Prostate gland (tissue), 2 donors: Measurements from ENCODE around the gene FANCI. TPM values are rescaled to one million over a fixed set of nuclear protein-coding genes. Genes with fewer than 3 reads are reported as not detected.
A peak's percentile ranks its signal among the peaks of the same experiment; 100 is the strongest.

Experiments
- DNase-seq: peaks from one replicate; pipeline ENCODE4 v3.0.0-alpha.2; 2019; ENCODE audit warnings: low spot score
- H3K27ac ChIP-seq, 2 donors: fragments of 200-600 bp; sonication (generic); 2 replicates each; pipeline ENCODE4 v1.5.1; 2017 to 2019
- H3K27me3 ChIP-seq: fragments of 200-600 bp; sonication (generic); replicated peaks from 2 replicates; pipeline ENCODE4 v1.5.1; 2019; ENCODE audit not compliant: insufficient read depth
- H3K36me3 ChIP-seq, 2 donors: fragments of 200-600 bp; sonication (generic); 1 replicate in 1 of 2; 2 replicates in 1 of 2; pipeline versions ENCODE4 v1.5.1 to v1.8.1; 2017 to 2019
- H3K4me1 ChIP-seq: fragments of 200-600 bp; sonication (generic); replicated peaks from 2 replicates; pipeline ENCODE4 v1.5.1; 2019
- H3K4me3 ChIP-seq, 2 donors: fragments of 200-600 bp; sonication (generic); 2 replicates each; pipeline ENCODE4 v1.5.1; 2017 to 2019
- H3K9me3 ChIP-seq: fragments of 200-600 bp; sonication (generic); 2 replicates; pipeline ENCODE4 v1.5.1; 2017
- CTCF ChIP-seq, 4 experiments: fragments of 200-600 bp in 2 of 4; fragments of 450-650 bp in 2 of 4; sonication (generic) in 2 of 4; IDR thresholded peaks; 1 replicate in 3 of 4; 2 replicates in 1 of 4; pipeline ENCODE4 v1.5.1; 2016 to 2019; ENCODE audit warnings: antibody characterized with exemption in 4 of 4, mild to moderate bottlenecking in 2 of 4, moderate library complexity in 2 of 4
- POLR2A ChIP-seq: fragments of 450-650 bp; IDR thresholded peaks from one replicate; pipeline ENCODE4 v1.6.1; 2016; ENCODE audit warnings: antibody characterized with exemption, mild to moderate bottlenecking
- POLR2AphosphoS5 ChIP-seq: sonication (generic); formaldehyde crosslinking; IDR thresholded peaks from one replicate; pipeline ENCODE4 v1.6.1; 2017; ENCODE audit warnings: antibody characterized with exemption
- WGBS: methylation state at CpG from one replicate; pipeline ENCODE4 v1.1.5; 2018; 5-methylcytosine and 5-hydroxymethylcytosine counted together
- intact Hi-C: fragments of 100-400 bp; cut with DNase I; formaldehyde crosslinking; loops from one replicate; pipeline ENCODE4 v1.14.2; 2022
- total RNA-seq, 2 donors: library from RNA; depleted of rRNA; stranded (reverse); fragments of >200 nt; gene quantifications; one replicate each; pipeline ENCODE4 v1.1.0, GENCODE V29; 2016

FANCI gene
- total RNA-seq, 2 donors from 2014 or later: 7.8 to 22.7 TPM

GRCh38 chr15:89196994-89197393, 46.8 kb upstream of the FANCI start:
- TF ChIP-seq POLR2AphosphoS5 (no peak), POLR2A (no peak), CTCF (IDR thresholded peaks at IDR 0.05) (no peak)
- peak overlapping the region; percentile 6 to 34 for H3K27ac ChIP-seq
- peaks cover 0 to 4% of the 10 kb centered on the region in 2 donors for H3K36me3 ChIP-seq
- H3K4me3 ChIP-seq: no peak overlapping the region
- 26% methylated on average over 7 of the region's 7 CpGs for WGBS
- DNase-seq: no peak
- H3K9me3 ChIP-seq: no peaks in the 10 kb centered on the region
- intact Hi-C loops: no loop called here
- H3K4me1 ChIP-seq: peaks cover 6% of the 10 kb centered on the region
- H3K27me3 ChIP-seq: no peaks in the 10 kb centered on the region

GRCh38 chr15:89197503-89197971, 46.2 kb upstream of the FANCI start:
- 18% methylated on average over 4 of the region's 4 CpGs for WGBS
- Histone ChIP-seq H3K27ac (peak overlapping the region; percentile 6 to 34), H3K27me3 (no peaks in the 10 kb centered on the region), H3K36me3 (peaks cover 0 to 4% of the 10 kb centered on the region in 2 donors), H3K4me1 (peaks cover 6% of the 10 kb centered on the region), H3K9me3 (no peaks in the 10 kb centered on the region), H3K4me3 (no peak overlapping the region)
- TF ChIP-seq CTCF (IDR thresholded peaks at IDR 0.05) (no peak), POLR2AphosphoS5 (peak; percentile 48)
- DNase-seq: peak; percentile 66
- intact Hi-C loops: no loop called here

GRCh38 chr15:89198196-89198595, 45.6 kb upstream of the FANCI start:
- 65% methylated on average over 2 of the region's 2 CpGs for WGBS
- Histone ChIP-seq H3K27ac (no peak overlapping the region), H3K4me1 (peaks cover 6% of the 10 kb centered on the region), H3K9me3 (no peaks in the 10 kb centered on the region), H3K36me3 (peaks cover 0 to 3% of the 10 kb centered on the region in 2 donors), H3K27me3 (no peaks in the 10 kb centered on the region), H3K4me3 (no peak overlapping the region)
- intact Hi-C loops: no loop called here
- no peak for TF ChIP-seq CTCF (IDR thresholded peaks at IDR 0.05)
- no peak for TF ChIP-seq POLR2AphosphoS5
- no peak for TF ChIP-seq POLR2A
- no peak for DNase-seq

- Histone ChIP-seq H3K27ac (no peak overlapping the region), H3K36me3 (no peaks in the 10 kb centered on the region), H3K4me3 (no peak overlapping the region), H3K4me1 (peaks cover 6% of the 10 kb centered on the region), H3K27me3 (no peaks in the 10 kb centered on the region), H3K9me3 (no peaks in the 10 kb centered on the region)
- WGBS: 65% methylated on average over 3 of the region's 3 CpGs
- no peak for DNase-seq
- TF ChIP-seq CTCF (IDR thresholded peaks at IDR 0.05) (no peak), POLR2AphosphoS5 (no peak), POLR2A (no peak)
- intact Hi-C loops: no loop called here
Observed at GRCh38 chr15:89198934-89199333, 44.8 kb upstream of the FANCI start.

- no peak for TF ChIP-seq CTCF (IDR thresholded peaks at IDR 0.05)
- TF ChIP-seq POLR2A: no peak
- TF ChIP-seq POLR2AphosphoS5: no peak
- Histone ChIP-seq H3K4me3 (no peak overlapping the region), H3K4me1 (peaks cover 6% of the 10 kb centered on the region), H3K9me3 (no peaks in the 10 kb centered on the region), H3K36me3 (no peaks in the 10 kb centered on the region), H3K27ac (no peak overlapping the region), H3K27me3 (no peaks in the 10 kb centered on the region)
- DNase-seq: no peak
- intact Hi-C loops: no loop called here
- WGBS: 72% methylated on average over 6 of the region's 6 CpGs
Observed at GRCh38 chr15:89199746-89200145, 44.0 kb upstream of the FANCI start.
